HFF-Myc (cell line): ENCODE data around the gene OLFML3.
"Not testable (repeated sequence)": the region's sequence is repeated elsewhere in the genome, so short reads cannot be mapped to it uniquely, and the experiment has no call there.

Experiments
- DNase-seq: peaks from one replicate; pipeline ENCODE4 v3.0.0-alpha.2; 2011; ENCODE audit warnings: low read depth; ENCODE audit errors: extremely low read depth
- H3K4me3 ChIP-seq: replicated peaks from 2 replicates; pipeline ENCODE4 v1.5.1; 2011; ENCODE audit warnings: low read depth, mild to moderate bottlenecking, control low read depth, low read length
- TF ChIP-seq, protein P1 (sequence below): IDR thresholded peaks from 2 replicates; pipeline ENCODE4 v1.5.1; 2012; ENCODE audit warnings: mild to moderate bottlenecking, low read depth, low read length, control low read depth; ENCODE audit errors: missing control alignments

OLFML3 gene

DNA sequence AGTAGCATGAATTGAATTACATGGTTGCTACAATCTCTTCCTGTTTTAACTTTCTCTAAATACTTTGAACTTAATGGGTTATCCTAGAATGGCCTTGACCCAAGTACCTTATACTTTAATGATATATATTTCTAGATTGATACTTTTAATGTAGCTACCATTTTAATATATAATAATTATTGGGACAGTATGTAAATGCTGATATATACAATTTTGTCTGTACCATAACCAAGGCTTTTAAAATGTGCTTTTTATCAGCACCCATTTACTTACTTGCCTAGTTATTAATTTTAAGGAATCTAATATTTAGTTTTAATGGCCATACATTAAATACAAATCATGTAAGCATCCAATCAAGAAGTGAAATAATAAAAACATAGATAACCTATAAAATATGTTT, 36.7 kb upstream of the OLFML3 start:
- DNase-seq: no peak
- H3K4me3 ChIP-seq: no peak overlapping the region
- TF ChIP-seq, protein P1, sequence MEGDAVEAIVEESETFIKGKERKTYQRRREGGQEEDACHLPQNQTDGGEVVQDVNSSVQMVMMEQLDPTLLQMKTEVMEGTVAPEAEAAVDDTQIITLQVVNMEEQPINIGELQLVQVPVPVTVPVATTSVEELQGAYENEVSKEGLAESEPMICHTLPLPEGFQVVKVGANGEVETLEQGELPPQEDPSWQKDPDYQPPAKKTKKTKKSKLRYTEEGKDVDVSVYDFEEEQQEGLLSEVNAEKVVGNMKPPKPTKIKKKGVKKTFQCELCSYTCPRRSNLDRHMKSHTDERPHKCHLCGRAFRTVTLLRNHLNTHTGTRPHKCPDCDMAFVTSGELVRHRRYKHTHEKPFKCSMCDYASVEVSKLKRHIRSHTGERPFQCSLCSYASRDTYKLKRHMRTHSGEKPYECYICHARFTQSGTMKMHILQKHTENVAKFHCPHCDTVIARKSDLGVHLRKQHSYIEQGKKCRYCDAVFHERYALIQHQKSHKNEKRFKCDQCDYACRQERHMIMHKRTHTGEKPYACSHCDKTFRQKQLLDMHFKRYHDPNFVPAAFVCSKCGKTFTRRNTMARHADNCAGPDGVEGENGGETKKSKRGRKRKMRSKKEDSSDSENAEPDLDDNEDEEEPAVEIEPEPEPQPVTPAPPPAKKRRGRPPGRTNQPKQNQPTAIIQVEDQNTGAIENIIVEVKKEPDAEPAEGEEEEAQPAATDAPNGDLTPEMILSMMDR: no peak

DNA sequence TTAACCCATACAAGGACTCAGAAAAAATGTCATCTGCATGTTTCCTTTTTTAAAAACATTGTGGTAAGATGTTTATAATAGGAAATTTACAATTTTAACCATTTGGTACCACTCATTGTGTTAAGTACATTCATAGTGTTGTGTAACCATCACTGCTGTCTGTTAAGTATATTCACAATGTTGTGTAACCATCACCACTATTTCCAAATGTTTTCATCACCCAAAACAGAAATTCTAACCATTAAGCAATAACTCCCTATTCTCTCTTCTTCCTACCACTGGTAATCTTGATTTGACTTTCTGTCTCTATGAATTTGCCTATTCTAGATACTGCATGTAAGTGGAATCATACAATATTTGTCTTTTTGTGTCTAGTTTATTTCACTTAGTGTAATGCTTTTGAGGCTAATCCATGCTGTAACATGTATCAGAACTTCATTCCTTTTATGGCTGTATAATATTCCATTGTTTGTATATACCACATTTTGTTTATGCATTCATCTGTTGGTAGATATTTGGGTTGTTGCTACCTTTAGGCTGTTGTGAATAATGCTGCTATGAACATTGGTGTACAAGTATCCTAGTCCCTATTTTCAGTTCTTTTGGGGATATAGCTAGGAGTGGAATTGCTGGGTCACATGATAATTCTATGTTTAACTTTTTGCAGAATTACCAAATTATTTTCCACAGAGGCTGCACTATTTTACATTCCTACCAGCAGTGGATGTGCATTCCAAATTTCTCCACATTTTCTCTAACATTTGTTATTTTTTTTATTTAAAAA, 36.1 kb upstream of the OLFML3 start:
- H3K4me3 ChIP-seq: no peak overlapping the region
- TF ChIP-seq, protein P1: no peak
- DNase-seq: no peak

DNA sequence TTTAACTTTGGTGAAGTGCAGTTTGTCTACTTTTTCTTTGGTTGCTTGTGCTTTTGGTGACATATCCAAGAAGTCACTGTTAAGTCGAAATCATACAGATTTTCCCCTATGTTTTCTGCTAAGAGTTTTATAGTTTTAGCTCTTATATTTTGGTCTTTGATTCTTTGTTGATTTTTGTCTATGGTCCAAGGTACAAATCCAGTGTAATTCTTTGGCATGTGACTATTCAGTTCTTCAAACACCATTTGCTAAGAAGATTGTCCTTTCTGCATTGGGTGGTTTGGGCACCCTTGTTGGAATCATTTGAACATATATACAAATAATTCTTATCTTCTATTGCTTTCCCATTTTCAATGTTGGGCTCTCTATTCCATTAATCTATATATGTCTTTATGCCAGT, 33.9 kb upstream of the OLFML3 start:
- TF ChIP-seq, protein P1: no peak
- no peak overlapping the region for H3K4me3 ChIP-seq
- DNase-seq: no peak

DNA sequence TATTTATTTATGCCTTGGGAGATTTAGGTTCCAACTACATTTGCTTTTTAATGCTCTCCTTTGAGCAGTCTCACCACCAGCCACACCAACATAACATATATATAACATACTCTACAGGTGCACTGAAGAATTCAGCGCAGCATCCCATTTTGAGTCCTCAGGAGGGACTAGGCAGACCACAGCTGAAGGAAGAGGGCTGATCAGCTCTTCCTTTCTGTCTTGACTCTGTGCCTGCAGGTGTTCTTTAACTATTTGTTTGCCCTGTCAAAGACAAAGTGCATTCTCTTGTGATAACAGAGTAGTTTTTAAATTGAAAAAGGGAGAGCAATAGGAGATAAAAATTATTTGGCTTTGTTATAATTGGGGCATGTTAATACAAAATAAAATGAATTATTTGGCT, 33.2 kb upstream of the OLFML3 start:
- TF ChIP-seq, protein P1: no peak
- no peak for DNase-seq
- no peak overlapping the region for H3K4me3 ChIP-seq

DNA sequence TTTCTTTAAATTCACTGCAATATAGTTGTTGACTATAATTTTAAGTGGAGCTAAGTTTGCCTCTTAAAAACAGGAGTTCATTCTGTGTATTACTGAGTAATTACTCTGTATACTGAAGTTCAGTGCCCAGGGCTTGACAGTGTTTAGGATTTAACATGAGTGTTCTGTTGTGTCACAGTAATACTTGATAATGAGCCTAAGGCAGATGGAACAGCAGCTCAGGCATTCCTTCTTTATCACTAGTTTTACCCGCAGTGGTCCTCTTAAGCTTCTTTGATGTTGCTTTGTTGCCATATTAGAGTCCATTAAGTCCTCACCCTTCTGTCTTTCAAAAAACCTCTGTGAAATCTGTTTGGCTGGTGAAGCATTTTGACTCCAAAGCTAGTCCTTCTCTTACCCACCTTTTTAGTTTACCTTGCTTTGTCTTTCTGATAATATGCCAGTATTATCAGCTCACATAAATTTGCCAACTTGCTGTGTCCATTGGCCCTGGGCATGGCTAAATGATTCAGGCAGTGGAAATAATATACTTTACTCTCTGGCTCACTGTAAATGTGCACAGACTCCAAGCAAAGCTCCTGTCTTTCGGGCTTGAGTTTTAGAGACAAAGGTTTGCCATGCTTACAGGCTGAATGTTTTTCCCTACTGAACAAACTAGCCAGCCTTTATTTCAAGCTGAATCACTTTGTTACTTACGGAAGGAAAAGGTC, 32.4 kb upstream of the OLFML3 start:
- DNase-seq: no peak
- no peak overlapping the region for H3K4me3 ChIP-seq
- TF ChIP-seq, protein P1: no peak

DNA sequence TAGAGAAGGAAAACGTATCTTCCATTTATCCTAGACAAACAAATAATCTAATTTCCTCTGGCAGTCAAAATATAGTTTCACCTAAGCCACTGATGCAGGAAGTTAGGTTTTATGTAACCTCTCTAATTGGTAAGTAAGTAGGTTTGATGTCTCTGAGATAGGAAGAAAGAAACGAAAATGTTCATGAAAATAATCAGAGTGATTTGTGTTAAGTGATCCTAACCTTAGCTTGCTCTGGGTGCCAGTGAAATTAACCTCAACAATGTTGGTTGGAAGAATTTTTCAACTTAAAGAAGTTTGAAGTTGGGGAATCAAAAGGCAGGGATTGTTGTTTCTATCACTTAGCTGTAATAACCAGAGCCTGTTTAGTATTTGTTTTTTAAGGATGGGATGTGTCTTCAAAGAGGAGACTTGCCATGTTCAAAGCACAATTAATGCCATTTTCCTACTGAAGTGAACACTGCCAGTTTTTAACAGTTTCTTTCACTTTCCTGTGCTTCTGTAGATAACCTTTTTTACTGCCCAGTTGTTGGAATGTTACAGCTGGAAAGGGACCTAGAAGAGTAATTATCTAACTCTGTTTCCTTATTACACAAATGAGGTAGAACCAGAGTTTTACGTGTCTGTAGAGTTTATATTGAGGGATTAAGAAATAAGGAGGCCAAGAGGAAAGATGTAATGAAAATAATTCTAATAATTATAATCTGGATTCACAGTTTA, 31.7 kb upstream of the OLFML3 start:
- no peak for DNase-seq
- TF ChIP-seq, protein P1: no peak
- H3K4me3 ChIP-seq: no peak overlapping the region

- not testable (repeated sequence) for H3K4me3 ChIP-seq
Measured at GRCh38 chr1:113948151-113948550, 31.1 kb upstream of the OLFML3 start.

More at GRCh38 chr1:113948151-113948550, 31.1 kb upstream of the OLFML3 start:
- DNase-seq: not testable (repeated sequence)
